Keratinocyte (primary cell): Measurements from ENCODE around the gene FAM228A. TPM values are rescaled to one million over a fixed set of nuclear protein-coding genes. Genes with fewer than 3 reads are reported as not detected.

ENCODE experiments used
- DNase-seq: peaks from one replicate; pipeline ENCODE4 v3.0.0-alpha.2; 2011; ENCODE audit warnings: low read depth, missing footprints, low spot score
- FAIRE-seq: peaks from 2 replicates; lab custom pipeline; 2011; peaks lifted over from hg19 to GRCh38; lab: Jason Lieb, UNC
- H2AFZ ChIP-seq: 2 replicates; pipeline ENCODE4 v1.6.0; 2012; ENCODE audit warnings: low read length, control low read depth, inconsistent platforms; ENCODE audit not compliant: control insufficient read depth
- H3K27ac ChIP-seq: 2 replicates; pipeline ENCODE4 v1.5.1; 2011; ENCODE audit warnings: low read length; ENCODE audit not compliant: control insufficient read depth, insufficient read depth
- H3K27me3 ChIP-seq: 3 replicates; pipeline ENCODE4 v1.6.0; 2011; ENCODE audit warnings: low read length; ENCODE audit not compliant: control insufficient read depth, insufficient read depth; ENCODE audit errors: extremely low read depth
- H3K36me3 ChIP-seq, 2 experiments: 2 replicates in 1 of 2; 3 replicates in 1 of 2; pipeline ENCODE4 v1.5.1; 2011; ENCODE audit warnings: low read length in 2 of 2, mild to moderate bottlenecking in 1 of 2; ENCODE audit not compliant: control insufficient read depth in 2 of 2, insufficient read depth in 2 of 2; ENCODE audit errors: extremely low read depth in 1 of 2
- H3K4me1 ChIP-seq: 3 replicates; pipeline ENCODE4 v1.5.1; 2011; ENCODE audit warnings: low read length; ENCODE audit not compliant: control insufficient read depth, insufficient read depth; ENCODE audit errors: extremely low read depth
- H3K4me2 ChIP-seq: 3 replicates; pipeline ENCODE4 v1.6.0; 2011; ENCODE audit warnings: low read depth, low read length; ENCODE audit not compliant: control insufficient read depth, insufficient read depth; ENCODE audit errors: extremely low read depth
- H3K4me3 ChIP-seq, 3 experiments: fragments of 200-600 bp in 1 of 3; sonication (generic) in 1 of 3; 2 replicates in 2 of 3; 3 replicates in 1 of 3; pipeline ENCODE4 v1.5.1; 2011 to 2016; ENCODE audit warnings: low read length in 3 of 3, mild to moderate bottlenecking in 3 of 3, control low read depth in 2 of 3, inconsistent platforms in 1 of 3, low read depth in 1 of 3, mixed read lengths in 1 of 3, mixed run types in 1 of 3, moderate library complexity in 1 of 3; ENCODE audit not compliant: control insufficient read depth in 2 of 3, insufficient read depth in 2 of 3; ENCODE audit errors: extremely low read depth in 1 of 3
- H3K79me2 ChIP-seq: 2 replicates; pipeline ENCODE4 v1.6.0; 2012; ENCODE audit warnings: low read length; ENCODE audit not compliant: control insufficient read depth, insufficient read depth
- H3K9ac ChIP-seq: 3 replicates; pipeline ENCODE4 v1.6.0; 2011; ENCODE audit warnings: low read length; ENCODE audit not compliant: control insufficient read depth, insufficient read depth; ENCODE audit errors: extremely low read depth
- H3K9me1 ChIP-seq: 3 replicates; pipeline ENCODE4 v1.6.0; 2011; ENCODE audit warnings: low read length; ENCODE audit not compliant: control insufficient read depth, insufficient read depth; ENCODE audit errors: extremely low read depth
- H3K9me3 ChIP-seq: 2 replicates; pipeline ENCODE4 v1.5.1; 2012; ENCODE audit warnings: low read depth, low read length; ENCODE audit not compliant: control insufficient read depth
- H4K20me1 ChIP-seq: 3 replicates; pipeline ENCODE4 v1.6.0; 2011; ENCODE audit warnings: low read length; ENCODE audit not compliant: control insufficient read depth, insufficient read depth; ENCODE audit errors: extremely low read depth
- CTCF ChIP-seq, 3 experiments: IDR thresholded peaks in 1 of 3; conservative IDR thresholded peaks in 1 of 3; optimal IDR thresholded peaks in 1 of 3; 2 replicates in 2 of 3; 3 replicates in 1 of 3; pipeline versions ENCODE3 to v1.5.1; 2011; ENCODE audit warnings: low read length in 3 of 3, mild to moderate bottlenecking in 3 of 3, moderate library complexity in 2 of 3, control low read depth in 1 of 3, inconsistent platforms in 1 of 3; ENCODE audit not compliant: insufficient read depth in 2 of 3; ENCODE audit errors: extremely low read depth in 1 of 3
- EZH2 ChIP-seq: IDR thresholded peaks from one replicate; pipeline ENCODE4 v1.6.1; 2012; ENCODE audit warnings: inconsistent platforms, mild to moderate bottlenecking, low read length, moderate library complexity
- dilution Hi-C: fragments of 300-500 bp; cut with MboI; formaldehyde crosslinking; loops from one replicate; pipeline ENCODE4 v1.7.0; 2020; ENCODE audit warnings: low sequenced_read_pairs; ENCODE audit not compliant: extremely low pct_ligation_motif_present
- polyA plus RNA-seq, 5 experiments: library from polyadenylated mRNA; depleted of rRNA in 3 of 5; stranded (reverse) in 3 of 5; stranded (forward) in 1 of 5; unstranded in 1 of 5; fragments of >200 nt; gene quantifications; 1 replicate in 1 of 5; 2 replicates in 3 of 5; 3 replicates in 1 of 5; pipeline versions ENCODE4 v1.2.1 to v1.2.3, GENCODE V29; 2011 to 2012; ENCODE audit warnings: missing spikeins in 2 of 5, low read depth in 1 of 5, low replicate concordance in 1 of 5

FAM228A gene
- polyA plus RNA-seq, 1 donor (not counting 4 experiments of a cell fraction or from before 2014, with no cell fraction given) = not detected

GRCh38 chr2:24181849-24182248 is 7.0 kb downstream of the FAM228A start:
- Histone ChIP-seq H3K9me3 (no peaks in the 10 kb centered on the region), H3K4me1 (peaks cover under 1% of the 10 kb centered on the region), H2AFZ (no peak overlapping the region), H3K4me3 (no peak overlapping the region), H3K9me1 (no peaks in the 10 kb centered on the region), H3K27me3 (no peaks in the 10 kb centered on the region), H3K27ac (no peak overlapping the region), H3K9ac (no peak overlapping the region), H3K4me2 (no peak overlapping the region), H3K36me3 (no peaks in the 10 kb centered on the region), H4K20me1 (no peaks in the 10 kb centered on the region), H3K79me2 (no peaks in the 10 kb centered on the region)
- TF ChIP-seq CTCF (optimal IDR thresholded peaks at IDR 0.05 in 1 of 3, IDR thresholded peaks at IDR 0.05 in 1 of 3, conservative IDR thresholded peaks at IDR 0.05 in 1 of 3; ENCODE audit: extremely low read depth in 1 of 3, insufficient read depth in 2 of 3, low read length in 3 of 3) (no peak), EZH2 (no peak)
- DNase-seq (no peak), FAIRE-seq (no peak)
- dilution Hi-C loops = no loop called here

- Histone ChIP-seq H2AFZ (no peak overlapping the region), H3K9me3 (no peaks in the 10 kb centered on the region), H3K4me2 (no peak overlapping the region), H3K79me2 (no peaks in the 10 kb centered on the region), H3K4me3 (no peak overlapping the region), H4K20me1 (no peaks in the 10 kb centered on the region), H3K36me3 (no peaks in the 10 kb centered on the region), H3K9ac (no peak overlapping the region), H3K9me1 (no peaks in the 10 kb centered on the region), H3K27ac (no peak overlapping the region), H3K4me1 (peaks cover 3% of the 10 kb centered on the region), H3K27me3 (no peaks in the 10 kb centered on the region)
- no peak for DNase-seq
- dilution Hi-C loops = no loop called here
- no peak for FAIRE-seq
- no peak for TF ChIP-seq EZH2
- no peak for TF ChIP-seq CTCF (optimal IDR thresholded peaks at IDR 0.05 in 1 of 3, IDR thresholded peaks at IDR 0.05 in 1 of 3, conservative IDR thresholded peaks at IDR 0.05 in 1 of 3; ENCODE audit: extremely low read depth in 1 of 3, insufficient read depth in 2 of 3, low read length in 3 of 3)
Measured at GRCh38 chr2:24182507-24182906, 7.7 kb downstream of the FAM228A start.
